Testis (tissue), 2 donors: Measurements from ENCODE around the gene TSGA10IP.

Experiments
- POLR2A ChIP-seq: fragments of 450-650 bp; IDR thresholded peaks from one replicate; pipeline ENCODE4 v1.6.1; 2017; ENCODE audit warnings: antibody characterized with exemption, mild to moderate bottlenecking, moderate library complexity
- TF ChIP-seq, protein P1 (sequence below), 3 experiments: fragments of 450-650 bp in 2 of 3; fragments of 200-600 bp in 1 of 3; sonication (generic) in 1 of 3; IDR thresholded peaks; one replicate each; pipeline ENCODE4 v1.5.1; 2016 to 2019; ENCODE audit warnings: antibody characterized with exemption in 3 of 3, mild to moderate bottlenecking in 2 of 3, moderate library complexity in 1 of 3

- TF ChIP-seq, protein P1, sequence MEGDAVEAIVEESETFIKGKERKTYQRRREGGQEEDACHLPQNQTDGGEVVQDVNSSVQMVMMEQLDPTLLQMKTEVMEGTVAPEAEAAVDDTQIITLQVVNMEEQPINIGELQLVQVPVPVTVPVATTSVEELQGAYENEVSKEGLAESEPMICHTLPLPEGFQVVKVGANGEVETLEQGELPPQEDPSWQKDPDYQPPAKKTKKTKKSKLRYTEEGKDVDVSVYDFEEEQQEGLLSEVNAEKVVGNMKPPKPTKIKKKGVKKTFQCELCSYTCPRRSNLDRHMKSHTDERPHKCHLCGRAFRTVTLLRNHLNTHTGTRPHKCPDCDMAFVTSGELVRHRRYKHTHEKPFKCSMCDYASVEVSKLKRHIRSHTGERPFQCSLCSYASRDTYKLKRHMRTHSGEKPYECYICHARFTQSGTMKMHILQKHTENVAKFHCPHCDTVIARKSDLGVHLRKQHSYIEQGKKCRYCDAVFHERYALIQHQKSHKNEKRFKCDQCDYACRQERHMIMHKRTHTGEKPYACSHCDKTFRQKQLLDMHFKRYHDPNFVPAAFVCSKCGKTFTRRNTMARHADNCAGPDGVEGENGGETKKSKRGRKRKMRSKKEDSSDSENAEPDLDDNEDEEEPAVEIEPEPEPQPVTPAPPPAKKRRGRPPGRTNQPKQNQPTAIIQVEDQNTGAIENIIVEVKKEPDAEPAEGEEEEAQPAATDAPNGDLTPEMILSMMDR (IDR thresholded peaks at IDR 0.05) = no peak
- no peak for TF ChIP-seq POLR2A
Measured at GRCh38 chr11:65944191-65944590, 1.1 kb upstream of the TSGA10IP start.
